Measurements from ENCODE around the gene DGCR6.
"Not testable (repeated sequence)": the region's sequence is repeated elsewhere in the genome, so short reads cannot be mapped to it uniquely, and the experiment has no call there.

- not testable (repeated sequence) for TF ChIP-seq CTCF (IDR thresholded peaks at IDR 0.05); ZFX (IDR thresholded peaks at IDR 0.05; ENCODE audit: borderline replicate concordance)
These were observed 6.3 kb downstream of the DGCR6 start for GRCh38 chr22:18912264-18912946.
